Breast epithelium (tissue), 3 donors: ENCODE measurements around the gene PHF19.

Experiments
- POLR2A ChIP-seq: fragments of 450-650 bp; IDR thresholded peaks from one replicate; pipeline ENCODE4 v1.6.1; 2016; ENCODE audit warnings: antibody characterized with exemption, mild to moderate bottlenecking, moderate library complexity
- POLR2AphosphoS5 ChIP-seq, 3 donors: sonication (generic); formaldehyde crosslinking; IDR thresholded peaks; one replicate each; pipeline ENCODE4 v1.6.1; 2017; ENCODE audit warnings: antibody characterized with exemption in 3 of 3
- TF ChIP-seq, protein P1 (sequence below), 3 donors: fragments of 450-650 bp; IDR thresholded peaks; one replicate each; pipeline ENCODE4 v1.5.1; 2016 to 2017; ENCODE audit warnings: antibody characterized with exemption in 3 of 3, mild to moderate bottlenecking in 3 of 3, moderate library complexity in 3 of 3

DNA sequence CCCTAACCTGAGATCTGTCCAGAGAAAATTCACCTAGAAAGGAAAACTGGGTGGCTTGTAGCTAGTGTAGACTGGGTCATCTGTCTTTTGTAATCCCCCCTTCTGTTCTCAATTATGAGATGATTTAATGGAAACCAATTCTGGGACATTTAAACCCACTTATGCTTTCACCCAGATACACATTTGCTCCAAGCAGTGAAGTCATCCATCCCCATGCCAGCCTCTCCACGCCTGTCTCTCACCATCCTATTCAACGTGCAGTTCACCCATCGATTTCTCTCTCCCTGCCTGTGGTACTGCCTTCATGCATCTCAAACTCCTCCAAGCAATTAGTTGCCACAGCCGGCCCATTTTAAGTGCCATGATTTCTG is 1.8 kb downstream of the PHF19 start:
- TF ChIP-seq, protein P1, sequence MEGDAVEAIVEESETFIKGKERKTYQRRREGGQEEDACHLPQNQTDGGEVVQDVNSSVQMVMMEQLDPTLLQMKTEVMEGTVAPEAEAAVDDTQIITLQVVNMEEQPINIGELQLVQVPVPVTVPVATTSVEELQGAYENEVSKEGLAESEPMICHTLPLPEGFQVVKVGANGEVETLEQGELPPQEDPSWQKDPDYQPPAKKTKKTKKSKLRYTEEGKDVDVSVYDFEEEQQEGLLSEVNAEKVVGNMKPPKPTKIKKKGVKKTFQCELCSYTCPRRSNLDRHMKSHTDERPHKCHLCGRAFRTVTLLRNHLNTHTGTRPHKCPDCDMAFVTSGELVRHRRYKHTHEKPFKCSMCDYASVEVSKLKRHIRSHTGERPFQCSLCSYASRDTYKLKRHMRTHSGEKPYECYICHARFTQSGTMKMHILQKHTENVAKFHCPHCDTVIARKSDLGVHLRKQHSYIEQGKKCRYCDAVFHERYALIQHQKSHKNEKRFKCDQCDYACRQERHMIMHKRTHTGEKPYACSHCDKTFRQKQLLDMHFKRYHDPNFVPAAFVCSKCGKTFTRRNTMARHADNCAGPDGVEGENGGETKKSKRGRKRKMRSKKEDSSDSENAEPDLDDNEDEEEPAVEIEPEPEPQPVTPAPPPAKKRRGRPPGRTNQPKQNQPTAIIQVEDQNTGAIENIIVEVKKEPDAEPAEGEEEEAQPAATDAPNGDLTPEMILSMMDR (IDR thresholded peaks at IDR 0.05) = no peak
- TF ChIP-seq POLR2A (no peak), POLR2AphosphoS5 (IDR thresholded peaks at IDR 0.05) (no peak)
